CD4-positive, alpha-beta T cell treated with Interleukin-4 for 1 hour (primary cell): ENCODE measurements around the gene MRPL43.
"Not testable (repeated sequence)": the region's sequence is repeated elsewhere in the genome, so short reads cannot be mapped to it uniquely, and the experiment has no call there.

Experiments used
- DNase-seq, 2 donors: peaks; one replicate each; pipeline ENCODE4 v3.0.0-alpha.2; 2020 to 2022

Gene MRPL43

GRCh38 chr10:100986952-100987684 lies at the start of gene MRPL43, which contains the start of gene TWNK:
MRPL43 (minus strand) TSS chr10:100987497; CDS start chr10:100987443, 54 bp downstream.
TWNK (plus strand) TSS chr10:100987543; CDS start chr10:100988211, 668 bp downstream.
- DNase-seq = peak; percentile 82 to 84

GRCh38 chr10:101036726-101037125 lies 49.4 kb upstream of the MRPL43 start:
- no peak for DNase-seq

- no peak for DNase-seq
Observed at GRCh38 chr10:101035916-101036702, 48.8 kb upstream of the MRPL43 start.

- DNase-seq = no peak
Observed at GRCh38 chr10:101035314-101035713, 48.0 kb upstream of the MRPL43 start.

- not testable (repeated sequence) for DNase-seq
Observed at GRCh38 chr10:101034404-101034803, 47.1 kb upstream of the MRPL43 start.

- DNase-seq = no peak
Observed at GRCh38 chr10:101033276-101033675, 46.0 kb upstream of the MRPL43 start.

GRCh38 chr10:101032637-101033224 lies 45.4 kb upstream of the MRPL43 start:
- peak; percentile 46 to 59 for DNase-seq

GRCh38 chr10:101031796-101032636 lies 44.7 kb upstream of the MRPL43 start:
- DNase-seq = peak; percentile 82 to 84

- DNase-seq = peak; percentile 94 to 95
Observed at GRCh38 chr10:101031128-101031795, 44.0 kb upstream of the MRPL43 start, which contains the start of the genes PDZD7 and SFXN3. PDZD7 (minus strand) TSS chr10:101031129; CDS start chr10:101030219, 910 bp downstream. SFXN3 (plus strand) TSS chr10:101031234; CDS start chr10:101034695, 3,461 bp downstream.

- DNase-seq = no peak
Observed at GRCh38 chr10:101030496-101031127, 43.3 kb upstream of the MRPL43 start.

GRCh38 chr10:101029520-101030295 lies 42.4 kb upstream of the MRPL43 start:
- no peak for DNase-seq

- DNase-seq = no peak
Observed at GRCh38 chr10:101028446-101029337, 41.4 kb upstream of the MRPL43 start.

GRCh38 chr10:101027106-101027720 lies 39.9 kb upstream of the MRPL43 start:
- no peak for DNase-seq

- no peak for DNase-seq
Observed at GRCh38 chr10:101022967-101023705, 35.8 kb upstream of the MRPL43 start.

GRCh38 chr10:101021692-101022251 lies 34.5 kb upstream of the MRPL43 start:
- DNase-seq = no peak

GRCh38 chr10:101021239-101021638 lies 33.9 kb upstream of the MRPL43 start:
- no peak for DNase-seq

- no peak for DNase-seq
Observed at GRCh38 chr10:101020427-101021075, 33.3 kb upstream of the MRPL43 start.

GRCh38 chr10:101019440-101019703 lies 32.1 kb upstream of the MRPL43 start:
- DNase-seq = no peak
